Measurements from ENCODE around the gene ARL5B. TPM values are rescaled to one million over a fixed set of nuclear protein-coding genes. Genes with fewer than 3 reads are reported as not detected.

ARL5B gene
- total RNA-seq, 4 donors from 2014 or later, result 8.3 to 12.1 (median 11.1) TPM

DNA sequence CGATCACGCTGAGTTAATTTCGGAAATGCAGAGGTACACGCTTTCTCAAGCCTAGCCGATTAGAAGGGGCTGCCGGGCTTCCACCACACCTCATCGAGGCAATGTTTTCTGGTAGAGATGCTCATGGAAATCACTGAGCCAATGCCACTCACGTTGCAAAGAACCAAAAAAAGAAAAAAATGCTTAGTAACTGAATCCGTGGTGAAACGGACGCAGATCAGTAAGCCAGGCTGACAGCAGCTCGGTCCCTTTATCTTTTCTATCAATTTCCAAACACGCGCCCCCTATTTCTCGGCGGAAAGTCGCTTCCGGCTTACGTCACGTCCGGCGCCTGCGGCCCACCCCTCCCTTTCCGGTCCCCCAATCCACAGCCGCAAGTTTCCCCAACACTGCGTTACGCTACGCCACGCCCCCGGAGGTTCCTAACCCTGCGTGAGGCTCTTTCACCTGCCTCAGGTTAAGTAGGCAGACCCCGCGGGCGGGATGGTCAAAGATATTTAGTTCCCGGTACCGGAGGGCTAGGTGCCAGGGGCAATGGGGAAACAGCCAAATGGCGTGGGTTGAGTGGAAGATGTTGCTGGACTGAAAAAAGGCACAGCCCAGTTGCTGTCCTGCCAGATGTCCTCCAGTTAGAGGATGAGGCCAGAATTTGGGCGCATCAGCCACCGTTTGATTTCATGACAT is 7.8 kb upstream of the ARL5B start, which contains the start of gene NSUN6:
Gene NSUN6 (minus strand): TSS at position 264 of the 684 bp plus-strand sequence. CDS start 384 bp downstream, outside the sequence.
- ATAC-seq, result peak; percentile 98
- peaks cover 0 to 15% of the 10 kb centered on the region in 2 donors for H3K36me3 ChIP-seq
- peak within 1 kb of the TSS; percentile 46 to 71 for H3K4me3 ChIP-seq
- TF ChIP-seq POLR2A (IDR thresholded peaks at IDR 0.05), result peak; percentile 33 to 50
- TF ChIP-seq POLR2AphosphoS5 (IDR thresholded peaks at IDR 0.05), result peak; percentile 89
- TF ChIP-seq, protein P1, sequence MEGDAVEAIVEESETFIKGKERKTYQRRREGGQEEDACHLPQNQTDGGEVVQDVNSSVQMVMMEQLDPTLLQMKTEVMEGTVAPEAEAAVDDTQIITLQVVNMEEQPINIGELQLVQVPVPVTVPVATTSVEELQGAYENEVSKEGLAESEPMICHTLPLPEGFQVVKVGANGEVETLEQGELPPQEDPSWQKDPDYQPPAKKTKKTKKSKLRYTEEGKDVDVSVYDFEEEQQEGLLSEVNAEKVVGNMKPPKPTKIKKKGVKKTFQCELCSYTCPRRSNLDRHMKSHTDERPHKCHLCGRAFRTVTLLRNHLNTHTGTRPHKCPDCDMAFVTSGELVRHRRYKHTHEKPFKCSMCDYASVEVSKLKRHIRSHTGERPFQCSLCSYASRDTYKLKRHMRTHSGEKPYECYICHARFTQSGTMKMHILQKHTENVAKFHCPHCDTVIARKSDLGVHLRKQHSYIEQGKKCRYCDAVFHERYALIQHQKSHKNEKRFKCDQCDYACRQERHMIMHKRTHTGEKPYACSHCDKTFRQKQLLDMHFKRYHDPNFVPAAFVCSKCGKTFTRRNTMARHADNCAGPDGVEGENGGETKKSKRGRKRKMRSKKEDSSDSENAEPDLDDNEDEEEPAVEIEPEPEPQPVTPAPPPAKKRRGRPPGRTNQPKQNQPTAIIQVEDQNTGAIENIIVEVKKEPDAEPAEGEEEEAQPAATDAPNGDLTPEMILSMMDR (IDR thresholded peaks at IDR 0.05), result peak in 2 of 4 experiments; percentile 10 to 42
- no peak for TF ChIP-seq EP300 (IDR thresholded peaks at IDR 0.05)
- no peaks in the 10 kb centered on the region for H3K9me3 ChIP-seq
- 0% methylated on average over 18 to 25 of the region's 39 CpGs for WGBS, 2 donors (ENCODE audit: low coverage in 1 of 2)
- no peaks in the 10 kb centered on the region for H3K27me3 ChIP-seq
- H3K27ac ChIP-seq, result peak within 1 kb of the TSS; percentile 64 to 91 (median 85)
- peaks cover 3 to 33% (median 4%) of the 10 kb centered on the region in 3 donors for H3K4me1 ChIP-seq

DNA sequence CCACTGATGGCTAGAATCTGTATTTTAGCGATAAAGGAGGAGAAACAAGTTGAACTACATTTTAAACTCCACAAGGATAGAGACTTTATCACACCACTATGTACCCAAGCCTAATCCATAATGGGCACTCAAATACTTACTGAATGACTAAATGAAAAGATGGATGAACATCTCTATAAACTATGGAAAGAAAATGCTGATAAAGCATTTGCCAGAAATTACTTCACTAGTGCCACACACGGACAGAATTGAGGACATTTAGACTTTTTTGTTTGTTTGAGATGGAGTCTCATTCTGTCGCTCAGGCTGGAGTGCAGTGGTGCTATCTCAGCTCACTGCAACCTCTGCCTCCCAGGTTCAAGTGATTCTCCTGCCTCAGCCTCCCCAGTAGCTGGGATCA is 6.1 kb upstream of the ARL5B start:
- peaks cover 0 to 8% of the 10 kb centered on the region in 2 donors for H3K36me3 ChIP-seq
- TF ChIP-seq EP300 (IDR thresholded peaks at IDR 0.05) (no peak), POLR2AphosphoS5 (IDR thresholded peaks at IDR 0.05) (no peak), POLR2A (IDR thresholded peaks at IDR 0.05) (no peak)
- TF ChIP-seq, protein P1 (IDR thresholded peaks at IDR 0.05), result no peak
- no peak for ATAC-seq
- H3K27me3 ChIP-seq, result no peaks in the 10 kb centered on the region
- H3K9me3 ChIP-seq, result no peaks in the 10 kb centered on the region
- H3K4me3 ChIP-seq, result no peak overlapping the region
- WGBS, 2 donors (ENCODE audit: low coverage in 1 of 2), result 71 to 78% methylated on average over 3 of the region's 3 CpGs
- H3K27ac ChIP-seq, result no peak overlapping the region
- peaks cover 3 to 39% (median 4%) of the 10 kb centered on the region in 3 donors for H3K4me1 ChIP-seq

DNA sequence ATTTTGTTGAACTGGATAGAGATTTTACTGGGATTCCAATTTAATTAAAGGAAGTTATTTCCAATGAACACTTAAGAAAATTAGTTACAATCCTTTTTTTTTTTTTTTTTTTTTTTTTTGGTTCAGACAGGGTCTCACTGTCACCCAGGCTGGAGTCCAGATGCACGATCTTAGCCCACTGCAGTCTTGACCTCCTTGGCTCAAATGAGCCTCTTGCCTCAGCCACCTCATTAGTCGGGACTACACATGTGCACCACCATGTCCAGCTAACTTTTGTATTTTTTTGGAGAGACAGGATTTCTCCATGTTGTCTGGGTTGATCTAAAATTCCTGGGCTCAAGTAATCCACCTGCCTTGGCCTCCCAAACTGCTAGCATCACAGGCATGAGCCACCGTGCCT is 2.5 kb upstream of the ARL5B start:
- 62 to 100% methylated on average over 1 to 3 of the region's 3 CpGs for WGBS, 2 donors (ENCODE audit: low coverage in 1 of 2)

DNA sequence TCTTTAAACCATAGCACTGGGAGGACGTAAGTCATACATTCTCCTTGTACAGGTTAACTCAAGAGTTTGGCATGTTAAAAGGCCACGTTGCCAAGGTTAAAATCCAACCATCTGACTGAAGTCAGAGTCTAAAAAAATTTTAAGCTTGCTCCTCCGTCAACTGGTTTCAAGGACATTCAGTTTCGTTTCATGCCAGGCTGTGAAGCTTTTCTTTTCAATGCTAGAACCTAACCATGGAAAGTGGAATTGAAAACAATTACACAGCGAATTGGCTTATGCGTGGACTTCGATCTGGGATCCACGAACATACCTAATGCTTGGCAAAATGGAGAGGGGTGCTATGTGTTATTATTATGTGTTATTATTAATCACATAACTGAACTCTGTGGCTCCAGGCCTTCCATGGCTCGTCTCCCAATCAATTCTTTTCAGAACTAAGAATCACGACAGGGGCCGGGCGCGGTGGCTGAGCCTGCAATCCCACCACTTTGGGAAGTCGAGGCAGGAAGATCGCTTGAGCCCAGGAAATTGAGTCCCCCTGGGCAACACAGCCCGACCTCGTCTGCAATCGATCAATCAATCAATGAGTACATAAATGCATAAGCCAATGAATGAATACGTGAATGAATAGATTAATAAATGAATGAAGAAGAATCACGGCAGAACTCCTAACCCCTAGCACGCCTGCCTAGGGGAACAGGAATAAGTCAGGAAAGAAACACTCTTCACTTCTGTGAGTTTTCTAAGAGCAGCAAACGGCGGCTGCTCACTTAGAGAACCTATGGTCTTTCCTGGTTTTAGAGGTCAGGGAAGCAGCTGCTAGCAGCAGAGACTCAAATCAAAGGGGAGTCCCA is 733 bp upstream of the ARL5B start:
- no peak for ATAC-seq
- WGBS, 2 donors (ENCODE audit: low coverage in 1 of 2), result 15 to 20% methylated on average over 22 of the region's 23 CpGs
- Histone ChIP-seq H3K4me3 (peak overlapping the region; percentile 57 to 66), H3K27me3 (no peaks in the 10 kb centered on the region), H3K4me1 (peaks cover 5 to 43% (median 10%) of the 10 kb centered on the region in 3 donors), H3K36me3 (peaks cover 0 to 8% of the 10 kb centered on the region in 2 donors), H3K9me3 (no peaks in the 10 kb centered on the region), H3K27ac (peak overlapping the region; percentile 78 to 99 (median 94))
- TF ChIP-seq EP300 (IDR thresholded peaks at IDR 0.05) (no peak), POLR2AphosphoS5 (IDR thresholded peaks at IDR 0.05) (peak; percentile 8), POLR2A (IDR thresholded peaks at IDR 0.05) (no peak)
- TF ChIP-seq, protein P1 (IDR thresholded peaks at IDR 0.05), result no peak

More for the DNA sequence above, 2.5 kb upstream of the ARL5B start:
- Histone ChIP-seq H3K27ac (no peak overlapping the region), H3K4me1 (peaks cover 5 to 34% (median 10%) of the 10 kb centered on the region in 3 donors), H3K9me3 (no peaks in the 10 kb centered on the region), H3K36me3 (peaks cover 0 to 8% of the 10 kb centered on the region in 2 donors), H3K27me3 (no peaks in the 10 kb centered on the region), H3K4me3 (no peak overlapping the region)
- TF ChIP-seq, protein P1 (IDR thresholded peaks at IDR 0.05), result no peak
- TF ChIP-seq POLR2A (IDR thresholded peaks at IDR 0.05), result no peak
- no peak for TF ChIP-seq POLR2AphosphoS5 (IDR thresholded peaks at IDR 0.05)
- no peak for TF ChIP-seq EP300 (IDR thresholded peaks at IDR 0.05)
- ATAC-seq, result no peak
